Adrenal gland (tissue), 5 donors: ENCODE measurements around the gene BTBD7.

ENCODE experiments used
- POLR2A ChIP-seq, 2 donors: fragments of 450-650 bp; IDR thresholded peaks; one replicate each; pipeline ENCODE4 v1.6.1; 2017; ENCODE audit warnings: antibody characterized with exemption in 2 of 2, mild to moderate bottlenecking in 2 of 2, moderate library complexity in 1 of 2
- TF ChIP-seq, protein P1 (sequence below), 6 experiments: fragments of 450-650 bp in 4 of 6; fragments of 200-600 bp in 2 of 6; sonication (generic) in 1 of 6; IDR thresholded peaks; 1 replicate in 5 of 6; 2 replicates in 1 of 6; pipeline versions ENCODE4 v1.5.1 to v1.8.0; 2016 to 2021; ENCODE audit warnings: antibody characterized with exemption in 6 of 6, mild to moderate bottlenecking in 2 of 6, moderate library complexity in 1 of 6
- donor health status: DM: no; HTN: no; CAD: no.

DNA sequence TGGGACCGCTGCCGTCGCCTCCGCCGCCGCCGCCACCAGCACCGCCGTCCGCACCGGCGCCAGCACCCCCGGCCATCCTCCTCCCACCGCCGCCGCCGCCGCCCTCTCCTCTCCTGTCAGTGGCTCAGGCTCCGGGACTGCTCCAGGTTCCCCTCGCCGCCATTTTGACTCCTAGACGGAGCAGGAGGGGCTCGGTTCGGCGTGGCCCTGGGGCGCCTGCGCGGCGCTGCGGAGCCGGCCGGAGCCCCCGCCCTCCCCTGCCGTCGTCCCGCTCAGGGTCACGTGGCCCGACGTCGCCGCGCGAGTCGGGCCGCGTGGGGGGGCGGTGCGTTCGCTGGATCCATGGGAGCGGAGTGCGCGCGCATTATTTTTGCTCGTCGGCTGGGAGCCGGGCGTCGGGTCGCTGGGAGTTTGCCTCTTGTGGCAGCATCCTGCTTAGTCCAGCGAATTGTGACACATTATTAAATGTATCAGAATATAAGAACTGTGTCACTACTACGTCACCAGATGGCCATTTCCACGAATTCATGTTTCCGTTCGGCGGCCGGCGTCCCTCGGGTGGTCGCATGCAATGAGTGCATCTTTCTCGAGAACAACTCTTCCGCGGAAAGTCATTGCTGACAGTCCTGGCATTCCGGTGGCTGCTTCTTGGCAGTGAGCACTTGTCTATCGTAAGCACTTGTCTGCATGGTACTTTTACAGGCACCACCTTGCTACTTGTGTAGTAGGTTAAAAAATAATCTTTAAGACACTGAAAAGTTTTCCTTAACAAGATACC, at the start of gene BTBD7:
- TF ChIP-seq, protein P1, sequence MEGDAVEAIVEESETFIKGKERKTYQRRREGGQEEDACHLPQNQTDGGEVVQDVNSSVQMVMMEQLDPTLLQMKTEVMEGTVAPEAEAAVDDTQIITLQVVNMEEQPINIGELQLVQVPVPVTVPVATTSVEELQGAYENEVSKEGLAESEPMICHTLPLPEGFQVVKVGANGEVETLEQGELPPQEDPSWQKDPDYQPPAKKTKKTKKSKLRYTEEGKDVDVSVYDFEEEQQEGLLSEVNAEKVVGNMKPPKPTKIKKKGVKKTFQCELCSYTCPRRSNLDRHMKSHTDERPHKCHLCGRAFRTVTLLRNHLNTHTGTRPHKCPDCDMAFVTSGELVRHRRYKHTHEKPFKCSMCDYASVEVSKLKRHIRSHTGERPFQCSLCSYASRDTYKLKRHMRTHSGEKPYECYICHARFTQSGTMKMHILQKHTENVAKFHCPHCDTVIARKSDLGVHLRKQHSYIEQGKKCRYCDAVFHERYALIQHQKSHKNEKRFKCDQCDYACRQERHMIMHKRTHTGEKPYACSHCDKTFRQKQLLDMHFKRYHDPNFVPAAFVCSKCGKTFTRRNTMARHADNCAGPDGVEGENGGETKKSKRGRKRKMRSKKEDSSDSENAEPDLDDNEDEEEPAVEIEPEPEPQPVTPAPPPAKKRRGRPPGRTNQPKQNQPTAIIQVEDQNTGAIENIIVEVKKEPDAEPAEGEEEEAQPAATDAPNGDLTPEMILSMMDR (IDR thresholded peaks at IDR 0.05): peak in 5 of 6 experiments; percentile 30 to 61 (median 37)
- TF ChIP-seq POLR2A (IDR thresholded peaks at IDR 0.05): peak; percentile 2 to 81
